HG03460 (cell line): ENCODE data around the gene TOMM34.

Source experiments
- ATAC-seq: cut with Tn5 transposase; IDR thresholded peaks from one replicate; pipeline ENCODE4 v1.9.1; 2021; ENCODE audit not compliant: unreplicated experiment

Gene TOMM34

GRCh38 chr20:44960103-44960852 lies at the start of gene TOMM34:
Gene TOMM34, minus strand, starts transcription at chr20:44960397. Its CDS starts 64 bp downstream, at chr20:44960333.
- peak; percentile 85 for ATAC-seq

- no peak for ATAC-seq
These were observed 48.4 kb upstream of the TOMM34 start for GRCh38 chr20:45008521-45009049.

GRCh38 chr20:44997668-44998067 lies 37.5 kb upstream of the TOMM34 start:
- no peak for ATAC-seq

GRCh38 chr20:44997171-44997570 lies 37.0 kb upstream of the TOMM34 start:
- ATAC-seq, result no peak

- ATAC-seq, result no peak
These were observed 33.1 kb upstream of the TOMM34 start for GRCh38 chr20:44993343-44993742.

GRCh38 chr20:44990957-44991356 lies 30.8 kb upstream of the TOMM34 start:
- ATAC-seq, result no peak

GRCh38 chr20:44990425-44990824 lies 30.2 kb upstream of the TOMM34 start:
- no peak for ATAC-seq

- no peak for ATAC-seq
These were observed 28.5 kb upstream of the TOMM34 start for GRCh38 chr20:44988631-44989171.

GRCh38 chr20:44983093-44983674 lies 23.0 kb upstream of the TOMM34 start:
- ATAC-seq, result no peak

- ATAC-seq, result no peak
These were observed 21.7 kb upstream of the TOMM34 start for GRCh38 chr20:44981736-44982406.

GRCh38 chr20:44979090-44979621 lies 19.0 kb upstream of the TOMM34 start:
- ATAC-seq, result peak; percentile 80

- no peak for ATAC-seq
These were observed 16.5 kb upstream of the TOMM34 start for GRCh38 chr20:44976698-44977097.

- ATAC-seq, result no peak
These were observed 12.9 kb upstream of the TOMM34 start for GRCh38 chr20:44973053-44973452.

- no peak for ATAC-seq
These were observed 10.1 kb upstream of the TOMM34 start for GRCh38 chr20:44970243-44970757.

GRCh38 chr20:44969300-44969894 lies 9.2 kb upstream of the TOMM34 start:
- ATAC-seq, result no peak

- ATAC-seq, result no peak
These were observed 7.1 kb upstream of the TOMM34 start for GRCh38 chr20:44967207-44967807.

GRCh38 chr20:44966030-44966961 lies 6.1 kb upstream of the TOMM34 start, which contains the start of gene STK4:
Gene STK4, plus strand, starts transcription at chr20:44966512. Its CDS starts 57 bp downstream, at chr20:44966569.
- ATAC-seq, result peak; percentile 59

GRCh38 chr20:44965651-44966029 lies 5.4 kb upstream of the TOMM34 start:
- ATAC-seq, result no peak
